Right lobe of liver (tissue), 4 donors: ENCODE data around the gene RPL39L.

Experiments used
- CTCF ChIP-seq, 4 donors: fragments of 200-600 bp in 3 of 4; fragments of 450-650 bp in 1 of 4; IDR thresholded peaks; one replicate each; pipeline versions ENCODE4 v1.5.1 to v1.8.0; 2016 to 2022; ENCODE audit warnings: antibody characterized with exemption in 4 of 4, mild to moderate bottlenecking in 2 of 4
- POLR2A ChIP-seq: fragments of 450-650 bp; IDR thresholded peaks from one replicate; pipeline ENCODE4 v1.6.1; 2017; ENCODE audit warnings: antibody characterized with exemption, mild to moderate bottlenecking
- donor health status: DM: no; HTN: no; CAD: no.
- donor health status: DM: no; HTN: no; CAD: no.
- donor health status: DM: no; HTN: yes; CAD: no.

- TF ChIP-seq CTCF (IDR thresholded peaks at IDR 0.05) = no peak
- TF ChIP-seq POLR2A = no peak
Measured at GRCh38 chr3:187161556-187161955, 22.3 kb upstream of the RPL39L start.
